ENCODE data around the gene MACROH2A1. TPM values are rescaled to one million over a fixed set of nuclear protein-coding genes. Genes with fewer than 3 reads are reported as not detected.

MACROH2A1 gene
- total and polyA plus RNA-seq, 9 of the 15 experiments (the other 6 are each of a cell fraction or from before 2014, with no cell fraction given), result 44.9 to 289 (median 193) TPM

DNA sequence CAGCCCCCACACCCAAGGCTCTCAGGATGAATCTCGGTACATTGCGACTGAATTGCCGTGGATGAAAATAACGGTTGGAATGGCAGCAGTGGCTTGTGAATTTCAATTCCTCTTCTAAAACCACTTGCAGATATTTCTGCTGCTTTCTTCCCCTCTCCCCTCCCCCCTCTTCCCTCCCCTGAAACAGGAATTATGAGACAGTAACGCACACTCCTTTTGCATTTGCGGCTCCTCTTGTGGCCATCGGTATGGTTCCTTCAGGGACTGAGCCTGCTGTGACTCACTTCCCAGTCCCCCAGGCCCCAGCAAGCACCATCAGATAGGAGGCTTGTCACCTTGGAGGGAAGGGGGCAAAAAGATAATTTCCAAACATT lies 38.4 kb upstream of the MACROH2A1 start (continued):
- TF ChIP-seq ZBTB7A (IDR thresholded peaks at IDR 0.05; ENCODE audit: borderline replicate concordance, control insufficient read depth, low read depth, low read length) (peak; percentile 52; the same call in 1 of the 2 replicates), CAMTA2 (CRISPR knock-in tag; conservative IDR thresholded peaks at IDR 0.05) (no peak), EP300 (IDR thresholded peaks at IDR 0.05; ENCODE audit: low read length) (peak; percentile 7; the same call in 1 of the 2 replicates), ZNF174 (CRISPR knock-in tag; IDR thresholded peaks at IDR 0.05) (no peak), SRSF1 (IDR thresholded peaks at IDR 0.05; ENCODE audit: low read depth, low read length) (no peak), MCM5 (IDR thresholded peaks at IDR 0.05; ENCODE audit: low read depth) (no peak), ZNF253 (CRISPR knock-in tag; conservative IDR thresholded peaks at IDR 0.05) (no peak), KHSRP (IDR thresholded peaks at IDR 0.05) (no peak), KLF6 (CRISPR knock-in tag; IDR thresholded peaks at IDR 0.05; ENCODE audit: borderline replicate concordance) (no peak), SMAD2 (IDR thresholded peaks at IDR 0.05; ENCODE audit: low read depth, low read length) (no peak), NFE2 (IDR thresholded peaks at IDR 0.05; ENCODE audit: low read depth) (no peak), NR4A1 (CRISPR knock-in tag; IDR thresholded peaks at IDR 0.05) (no peak), NR4A1 (tag; IDR thresholded peaks at IDR 0.05) (no peak), MED1 (CRISPR knock-in tag; IDR thresholded peaks at IDR 0.05; ENCODE audit: borderline replicate concordance) (no peak), RNF2 (IDR thresholded peaks at IDR 0.05) (no peak), HDAC6 (IDR thresholded peaks at IDR 0.05; ENCODE audit: low read depth, low read length) (no peak), MTA2 (IDR thresholded peaks at IDR 0.05; ENCODE audit: low read depth) (no peak), ETS2 (tag; IDR thresholded peaks at IDR 0.05; ENCODE audit: borderline replicate concordance, poor library complexity, severe bottlenecking) (no peak), ZNF57 (CRISPR knock-in tag; IDR thresholded peaks at IDR 0.05) (no peak), ZNF77 (CRISPR knock-in tag; IDR thresholded peaks at IDR 0.05) (no peak)
- TF ChIP-seq, protein P1, sequence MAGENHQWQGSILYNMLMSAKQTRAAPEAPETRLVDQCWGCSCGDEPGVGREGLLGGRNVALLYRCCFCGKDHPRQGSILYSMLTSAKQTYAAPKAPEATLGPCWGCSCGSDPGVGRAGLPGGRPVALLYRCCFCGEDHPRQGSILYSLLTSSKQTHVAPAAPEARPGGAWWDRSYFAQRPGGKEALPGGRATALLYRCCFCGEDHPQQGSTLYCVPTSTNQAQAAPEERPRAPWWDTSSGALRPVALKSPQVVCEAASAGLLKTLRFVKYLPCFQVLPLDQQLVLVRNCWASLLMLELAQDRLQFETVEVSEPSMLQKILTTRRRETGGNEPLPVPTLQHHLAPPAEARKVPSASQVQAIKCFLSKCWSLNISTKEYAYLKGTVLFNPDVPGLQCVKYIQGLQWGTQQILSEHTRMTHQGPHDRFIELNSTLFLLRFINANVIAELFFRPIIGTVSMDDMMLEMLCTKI (IDR thresholded peaks at IDR 0.05; ENCODE audit: partially characterized antibody), result no peak
- TF ChIP-seq, protein P2, sequence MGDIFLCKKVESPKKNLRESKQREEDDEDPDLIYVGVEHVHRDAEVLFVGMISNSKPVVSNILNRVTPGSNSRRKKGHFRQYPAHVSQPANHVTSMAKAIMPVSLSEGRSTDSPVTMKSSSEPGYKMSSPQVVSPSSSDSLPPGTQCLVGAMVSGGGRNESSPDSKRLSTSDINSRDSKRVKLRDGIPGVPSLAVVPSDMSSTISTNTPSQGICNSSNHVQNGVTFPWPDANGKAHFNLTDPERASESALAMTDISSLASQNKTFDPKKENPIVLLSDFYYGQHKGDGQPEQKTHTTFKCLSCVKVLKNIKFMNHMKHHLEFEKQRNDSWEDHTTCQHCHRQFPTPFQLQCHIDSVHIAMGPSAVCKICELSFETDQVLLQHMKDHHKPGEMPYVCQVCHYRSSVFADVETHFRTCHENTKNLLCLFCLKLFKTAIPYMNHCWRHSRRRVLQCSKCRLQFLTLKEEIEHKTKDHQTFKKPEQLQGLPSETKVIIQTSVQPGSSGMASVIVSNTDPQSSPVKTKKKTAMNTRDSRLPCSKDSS (IDR thresholded peaks at IDR 0.05; ENCODE audit: low read depth, partially characterized antibody), result no peak
- TF ChIP-seq, protein P3, sequence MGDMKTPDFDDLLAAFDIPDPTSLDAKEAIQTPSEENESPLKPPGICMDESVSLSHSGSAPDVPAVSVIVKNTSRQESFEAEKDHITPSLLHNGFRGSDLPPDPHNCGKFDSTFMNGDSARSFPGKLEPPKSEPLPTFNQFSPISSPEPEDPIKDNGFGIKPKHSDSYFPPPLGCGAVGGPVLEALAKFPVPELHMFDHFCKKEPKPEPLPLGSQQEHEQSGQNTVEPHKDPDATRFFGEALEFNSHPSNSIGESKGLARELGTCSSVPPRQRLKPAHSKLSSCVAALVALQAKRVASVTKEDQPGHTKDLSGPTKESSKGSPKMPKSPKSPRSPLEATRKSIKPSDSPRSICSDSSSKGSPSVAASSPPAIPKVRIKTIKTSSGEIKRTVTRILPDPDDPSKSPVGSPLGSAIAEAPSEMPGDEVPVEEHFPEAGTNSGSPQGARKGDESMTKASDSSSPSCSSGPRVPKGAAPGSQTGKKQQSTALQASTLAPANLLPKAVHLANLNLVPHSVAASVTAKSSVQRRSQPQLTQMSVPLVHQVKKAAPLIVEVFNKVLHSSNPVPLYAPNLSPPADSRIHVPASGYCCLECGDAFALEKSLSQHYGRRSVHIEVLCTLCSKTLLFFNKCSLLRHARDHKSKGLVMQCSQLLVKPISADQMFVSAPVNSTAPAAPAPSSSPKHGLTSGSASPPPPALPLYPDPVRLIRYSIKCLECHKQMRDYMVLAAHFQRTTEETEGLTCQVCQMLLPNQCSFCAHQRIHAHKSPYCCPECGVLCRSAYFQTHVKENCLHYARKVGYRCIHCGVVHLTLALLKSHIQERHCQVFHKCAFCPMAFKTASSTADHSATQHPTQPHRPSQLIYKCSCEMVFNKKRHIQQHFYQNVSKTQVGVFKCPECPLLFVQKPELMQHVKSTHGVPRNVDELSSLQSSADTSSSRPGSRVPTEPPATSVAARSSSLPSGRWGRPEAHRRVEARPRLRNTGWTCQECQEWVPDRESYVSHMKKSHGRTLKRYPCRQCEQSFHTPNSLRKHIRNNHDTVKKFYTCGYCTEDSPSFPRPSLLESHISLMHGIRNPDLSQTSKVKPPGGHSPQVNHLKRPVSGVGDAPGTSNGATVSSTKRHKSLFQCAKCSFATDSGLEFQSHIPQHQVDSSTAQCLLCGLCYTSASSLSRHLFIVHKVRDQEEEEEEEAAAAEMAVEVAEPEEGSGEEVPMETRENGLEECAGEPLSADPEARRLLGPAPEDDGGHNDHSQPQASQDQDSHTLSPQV (IDR thresholded peaks at IDR 0.05), result no peak
- TF ChIP-seq, protein P4, sequence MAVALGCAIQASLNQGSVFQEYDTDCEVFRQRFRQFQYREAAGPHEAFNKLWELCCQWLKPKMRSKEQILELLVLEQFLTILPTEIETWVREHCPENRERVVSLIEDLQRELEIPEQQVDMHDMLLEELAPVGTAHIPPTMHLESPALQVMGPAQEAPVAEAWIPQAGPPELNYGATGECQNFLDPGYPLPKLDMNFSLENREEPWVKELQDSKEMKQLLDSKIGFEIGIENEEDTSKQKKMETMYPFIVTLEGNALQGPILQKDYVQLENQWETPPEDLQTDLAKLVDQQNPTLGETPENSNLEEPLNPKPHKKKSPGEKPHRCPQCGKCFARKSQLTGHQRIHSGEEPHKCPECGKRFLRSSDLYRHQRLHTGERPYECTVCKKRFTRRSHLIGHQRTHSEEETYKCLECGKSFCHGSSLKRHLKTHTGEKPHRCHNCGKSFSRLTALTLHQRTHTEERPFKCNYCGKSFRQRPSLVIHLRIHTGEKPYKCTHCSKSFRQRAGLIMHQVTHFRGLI (CRISPR knock-in tag; IDR thresholded peaks at IDR 0.05), result no peak

Data from K562 (cell line).